Activated naive CD8-positive, alpha-beta T cell treated with anti-CD3 and anti-CD28 coated beads, Interleukin-2, amount 50 U/mL, for 24 hours (primary cell): Measurements from ENCODE around the gene ADAMTS9.

Source experiments
- ATAC-seq: fragments of 150-1000 bp; cut with Tn5 transposase; one replicate; pipeline ENCODE4 v1.10.0; 2021
- DNase-seq: peaks from one replicate; pipeline ENCODE4 v3.0.0; 2021
- H3K27ac Mint-ChIP-seq: one replicate; pipeline ENCODE4 v1.8.0; 2021; ENCODE audit warnings: mild to moderate bottlenecking, mixed read lengths
- H3K27me3 Mint-ChIP-seq: one replicate; pipeline ENCODE4 v1.8.0; 2021; ENCODE audit warnings: mixed read lengths
- H3K36me3 Mint-ChIP-seq: one replicate; pipeline ENCODE4 v1.8.0; 2021; ENCODE audit warnings: low read depth, mixed read lengths
- H3K4me1 Mint-ChIP-seq: one replicate; pipeline ENCODE4 v1.8.0; 2021; ENCODE audit warnings: mixed read lengths
- H3K4me3 Mint-ChIP-seq: one replicate; pipeline ENCODE4 v1.8.0; 2021; ENCODE audit warnings: mild to moderate bottlenecking, moderate library complexity, mixed read lengths
- H3K9me3 Mint-ChIP-seq: one replicate; pipeline ENCODE4 v1.8.0; 2021; ENCODE audit warnings: mixed read lengths

ADAMTS9 gene, protein sequence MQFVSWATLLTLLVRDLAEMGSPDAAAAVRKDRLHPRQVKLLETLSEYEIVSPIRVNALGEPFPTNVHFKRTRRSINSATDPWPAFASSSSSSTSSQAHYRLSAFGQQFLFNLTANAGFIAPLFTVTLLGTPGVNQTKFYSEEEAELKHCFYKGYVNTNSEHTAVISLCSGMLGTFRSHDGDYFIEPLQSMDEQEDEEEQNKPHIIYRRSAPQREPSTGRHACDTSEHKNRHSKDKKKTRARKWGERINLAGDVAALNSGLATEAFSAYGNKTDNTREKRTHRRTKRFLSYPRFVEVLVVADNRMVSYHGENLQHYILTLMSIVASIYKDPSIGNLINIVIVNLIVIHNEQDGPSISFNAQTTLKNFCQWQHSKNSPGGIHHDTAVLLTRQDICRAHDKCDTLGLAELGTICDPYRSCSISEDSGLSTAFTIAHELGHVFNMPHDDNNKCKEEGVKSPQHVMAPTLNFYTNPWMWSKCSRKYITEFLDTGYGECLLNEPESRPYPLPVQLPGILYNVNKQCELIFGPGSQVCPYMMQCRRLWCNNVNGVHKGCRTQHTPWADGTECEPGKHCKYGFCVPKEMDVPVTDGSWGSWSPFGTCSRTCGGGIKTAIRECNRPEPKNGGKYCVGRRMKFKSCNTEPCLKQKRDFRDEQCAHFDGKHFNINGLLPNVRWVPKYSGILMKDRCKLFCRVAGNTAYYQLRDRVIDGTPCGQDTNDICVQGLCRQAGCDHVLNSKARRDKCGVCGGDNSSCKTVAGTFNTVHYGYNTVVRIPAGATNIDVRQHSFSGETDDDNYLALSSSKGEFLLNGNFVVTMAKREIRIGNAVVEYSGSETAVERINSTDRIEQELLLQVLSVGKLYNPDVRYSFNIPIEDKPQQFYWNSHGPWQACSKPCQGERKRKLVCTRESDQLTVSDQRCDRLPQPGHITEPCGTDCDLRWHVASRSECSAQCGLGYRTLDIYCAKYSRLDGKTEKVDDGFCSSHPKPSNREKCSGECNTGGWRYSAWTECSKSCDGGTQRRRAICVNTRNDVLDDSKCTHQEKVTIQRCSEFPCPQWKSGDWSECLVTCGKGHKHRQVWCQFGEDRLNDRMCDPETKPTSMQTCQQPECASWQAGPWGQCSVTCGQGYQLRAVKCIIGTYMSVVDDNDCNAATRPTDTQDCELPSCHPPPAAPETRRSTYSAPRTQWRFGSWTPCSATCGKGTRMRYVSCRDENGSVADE (N-terminal part only)

GRCh38 chr3:64687781-64688604 lies at the start of gene ADAMTS9:
TSS of gene ADAMTS9 (minus strand) at chr3:64688000. CDS start at chr3:64687657, 343 bp downstream.
- H3K27me3 Mint-ChIP-seq = peaks cover 52% of the 10 kb centered on the region
- peaks cover 6% of the 10 kb centered on the region for H3K4me1 Mint-ChIP-seq
- H3K36me3 Mint-ChIP-seq = no peaks in the 10 kb centered on the region
- no peaks in the 10 kb centered on the region for H3K9me3 Mint-ChIP-seq
- DNase-seq (no peak), ATAC-seq (no peak)
- H3K27ac Mint-ChIP-seq = no peak within 1 kb of the TSS
- H3K4me3 Mint-ChIP-seq = no peak within 1 kb of the TSS

- no peaks in the 10 kb centered on the region for H3K4me1 Mint-ChIP-seq
- H3K27ac Mint-ChIP-seq = no peak overlapping the region
- H3K27me3 Mint-ChIP-seq = no peaks in the 10 kb centered on the region
- DNase-seq (no peak), ATAC-seq (no peak)
- H3K36me3 Mint-ChIP-seq = no peaks in the 10 kb centered on the region
- H3K9me3 Mint-ChIP-seq = peaks cover 17% of the 10 kb centered on the region
- no peak overlapping the region for H3K4me3 Mint-ChIP-seq
Measured at GRCh38 chr3:64732576-64732975, 44.8 kb upstream of the ADAMTS9 start.

DNA sequence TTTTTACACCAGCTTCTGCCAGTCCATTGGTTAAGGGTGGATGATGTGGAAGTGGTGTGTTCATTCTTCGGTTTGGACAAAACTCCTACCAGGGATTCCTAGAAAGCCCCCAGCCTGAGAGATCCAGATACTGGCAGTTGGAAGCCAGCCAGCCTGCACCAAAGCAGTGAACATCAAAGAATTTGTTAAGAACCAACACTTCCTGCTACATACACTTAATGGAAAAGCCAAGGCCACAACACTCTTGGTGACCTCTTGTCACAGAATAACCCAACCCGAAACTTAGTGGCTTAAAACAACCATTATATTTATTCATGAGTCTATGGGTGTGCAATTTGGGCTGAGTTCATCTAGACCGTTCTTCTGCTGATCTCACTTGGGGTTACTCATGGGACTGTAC lies 42.9 kb upstream of the ADAMTS9 start:
- Mint-ChIP-seq H3K36me3 (no peaks in the 10 kb centered on the region), H3K9me3 (peaks cover 17% of the 10 kb centered on the region), H3K27me3 (no peaks in the 10 kb centered on the region), H3K4me3 (no peak overlapping the region), H3K4me1 (no peaks in the 10 kb centered on the region), H3K27ac (no peak overlapping the region)
- ATAC-seq (no peak), DNase-seq (no peak)

GRCh38 chr3:64728994-64729393 lies 41.2 kb upstream of the ADAMTS9 start:
- DNase-seq (no peak), ATAC-seq (no peak)
- Mint-ChIP-seq H3K27ac (no peak overlapping the region), H3K36me3 (no peaks in the 10 kb centered on the region), H3K27me3 (no peaks in the 10 kb centered on the region), H3K4me3 (no peak overlapping the region), H3K9me3 (peaks cover 17% of the 10 kb centered on the region), H3K4me1 (no peaks in the 10 kb centered on the region)

DNA sequence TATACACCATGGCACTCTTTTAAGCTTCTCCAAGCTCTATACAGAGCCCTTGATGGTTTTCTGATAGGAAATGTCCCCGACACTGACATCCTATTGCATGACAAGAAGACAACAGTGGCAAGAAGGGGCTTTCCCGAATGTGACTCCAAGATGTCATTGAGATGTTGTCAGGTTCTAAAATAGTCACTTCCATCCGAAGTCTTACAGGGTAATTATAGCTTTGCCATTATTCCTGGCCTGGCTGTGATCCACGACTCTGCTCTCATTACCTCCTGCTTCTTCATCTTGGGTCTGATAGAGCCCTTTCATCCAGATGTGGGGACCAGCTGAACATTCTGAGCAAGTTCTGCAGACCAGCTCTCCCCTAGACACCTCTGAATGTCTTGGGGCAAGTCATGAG lies 40.6 kb upstream of the ADAMTS9 start:
- H3K4me3 Mint-ChIP-seq = no peak overlapping the region
- no peaks in the 10 kb centered on the region for H3K27me3 Mint-ChIP-seq
- ATAC-seq (no peak), DNase-seq (no peak)
- H3K36me3 Mint-ChIP-seq = no peaks in the 10 kb centered on the region
- no peaks in the 10 kb centered on the region for H3K4me1 Mint-ChIP-seq
- peaks cover 15% of the 10 kb centered on the region for H3K9me3 Mint-ChIP-seq
- H3K27ac Mint-ChIP-seq = no peak overlapping the region

- Mint-ChIP-seq H3K4me3 (no peak overlapping the region), H3K27ac (no peak overlapping the region), H3K36me3 (no peaks in the 10 kb centered on the region), H3K9me3 (peaks cover 3% of the 10 kb centered on the region), H3K27me3 (no peaks in the 10 kb centered on the region), H3K4me1 (no peaks in the 10 kb centered on the region)
- ATAC-seq = no peak
- no peak for DNase-seq
Measured at GRCh38 chr3:64726414-64727090, 38.8 kb upstream of the ADAMTS9 start.

- Mint-ChIP-seq H3K27me3 (no peaks in the 10 kb centered on the region), H3K4me3 (no peak overlapping the region), H3K4me1 (no peaks in the 10 kb centered on the region), H3K27ac (no peak overlapping the region), H3K36me3 (no peaks in the 10 kb centered on the region), H3K9me3 (no peaks in the 10 kb centered on the region)
- DNase-seq (no peak), ATAC-seq (no peak)
Measured at GRCh38 chr3:64718976-64719375, 31.2 kb upstream of the ADAMTS9 start.

DNA sequence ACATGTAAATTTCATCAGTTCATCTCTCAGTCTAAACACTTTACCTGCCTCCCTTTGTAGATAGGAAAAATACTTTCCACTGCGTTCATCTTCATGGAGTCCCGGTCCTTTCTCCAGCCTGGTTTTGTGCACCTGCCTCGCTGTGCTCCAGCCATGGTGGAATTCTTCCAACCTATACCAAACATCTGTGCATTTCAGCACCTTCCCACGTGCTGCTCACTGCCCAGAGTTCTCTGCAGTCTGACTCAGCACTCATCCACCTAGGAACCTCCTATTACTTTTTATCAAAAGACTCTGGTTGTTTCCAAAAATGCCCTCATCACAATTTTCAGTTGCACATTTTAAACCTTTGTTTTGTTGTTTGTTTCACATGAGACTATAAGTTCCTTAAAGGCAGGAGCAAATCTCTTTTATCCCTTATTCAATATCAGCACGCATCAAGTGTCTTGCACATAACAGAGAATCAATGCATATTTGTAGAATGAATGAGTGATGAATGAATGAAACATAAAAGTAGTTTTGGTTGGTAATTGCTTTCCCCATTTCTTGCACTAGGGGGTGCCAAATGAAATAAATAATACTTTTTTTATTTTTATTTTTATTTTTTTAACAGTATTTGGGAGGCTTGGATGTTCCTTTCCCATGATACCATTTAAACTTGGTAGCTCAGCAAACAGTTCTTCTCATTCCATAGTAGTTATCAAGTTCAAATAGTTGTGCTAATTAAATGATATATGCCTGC lies 30.2 kb upstream of the ADAMTS9 start:
- Mint-ChIP-seq H3K27ac (no peak overlapping the region), H3K36me3 (no peaks in the 10 kb centered on the region), H3K4me1 (no peaks in the 10 kb centered on the region), H3K27me3 (no peaks in the 10 kb centered on the region), H3K4me3 (no peak overlapping the region), H3K9me3 (no peaks in the 10 kb centered on the region)
- no peak for DNase-seq
- no peak for ATAC-seq

- Mint-ChIP-seq H3K9me3 (no peaks in the 10 kb centered on the region), H3K27me3 (no peaks in the 10 kb centered on the region), H3K4me3 (no peak overlapping the region), H3K27ac (no peak overlapping the region), H3K4me1 (no peaks in the 10 kb centered on the region), H3K36me3 (no peaks in the 10 kb centered on the region)
- no peak for ATAC-seq
- no peak for DNase-seq
Measured at GRCh38 chr3:64717411-64717810, 29.6 kb upstream of the ADAMTS9 start.

GRCh38 chr3:64716110-64716710 lies 28.4 kb upstream of the ADAMTS9 start:
- no peak overlapping the region for H3K27ac Mint-ChIP-seq
- H3K27me3 Mint-ChIP-seq = no peaks in the 10 kb centered on the region
- no peaks in the 10 kb centered on the region for H3K36me3 Mint-ChIP-seq
- H3K4me1 Mint-ChIP-seq = no peaks in the 10 kb centered on the region
- no peak overlapping the region for H3K4me3 Mint-ChIP-seq
- ATAC-seq (no peak), DNase-seq (no peak)
- no peaks in the 10 kb centered on the region for H3K9me3 Mint-ChIP-seq

- H3K27me3 Mint-ChIP-seq = no peaks in the 10 kb centered on the region
- H3K9me3 Mint-ChIP-seq = no peaks in the 10 kb centered on the region
- no peak for DNase-seq
- no peak overlapping the region for H3K27ac Mint-ChIP-seq
- no peak for ATAC-seq
- H3K4me3 Mint-ChIP-seq = no peak overlapping the region
- H3K36me3 Mint-ChIP-seq = no peaks in the 10 kb centered on the region
- H3K4me1 Mint-ChIP-seq = no peaks in the 10 kb centered on the region
Measured at GRCh38 chr3:64715211-64715982, 27.6 kb upstream of the ADAMTS9 start.

DNA sequence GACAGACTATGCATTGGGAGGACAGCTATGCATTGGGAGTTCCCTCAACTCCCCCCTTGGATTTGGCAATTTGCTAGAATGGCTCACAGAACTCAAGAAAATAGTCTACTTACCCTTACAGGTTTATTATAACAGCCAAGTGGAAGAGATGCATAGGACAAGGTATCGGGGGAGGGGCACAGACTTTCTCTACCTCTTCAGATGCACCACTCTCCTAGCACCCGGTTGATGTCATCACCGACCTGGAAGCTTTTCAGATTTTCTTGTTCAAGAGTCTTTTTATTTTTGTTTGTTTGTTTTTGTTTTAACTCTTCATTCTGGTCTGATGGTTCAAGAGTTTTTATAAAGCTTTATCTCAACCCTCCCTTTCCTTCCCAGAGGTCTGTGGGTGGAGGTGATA lies 20.7 kb upstream of the ADAMTS9 start:
- Mint-ChIP-seq H3K4me1 (no peaks in the 10 kb centered on the region), H3K4me3 (no peak overlapping the region), H3K27ac (no peak overlapping the region), H3K36me3 (no peaks in the 10 kb centered on the region), H3K9me3 (peaks cover 6% of the 10 kb centered on the region), H3K27me3 (no peaks in the 10 kb centered on the region)
- DNase-seq = no peak
- ATAC-seq = no peak
